GM23338 (cell line): ENCODE measurements around the gene WDR62.

ENCODE experiments used
- CREB1 ChIP-seq: fragments of 250-450 bp; sonication (Bioruptor Pico); IDR thresholded peaks from 2 replicates; pipeline ENCODE4 v1.5.0; 2020; ENCODE audit warnings: low read depth, mild to moderate bottlenecking, moderate library complexity
- EZH2 ChIP-seq: fragments of 200-600 bp; sonication (generic); IDR thresholded peaks from one replicate; pipeline ENCODE4 v1.8.0; 2017; ENCODE audit warnings: antibody characterized with exemption, mild to moderate bottlenecking, low read depth; ENCODE audit not compliant: unreplicated experiment
- EZH2phosphoT487 ChIP-seq: fragments of 200-600 bp; sonication (generic); IDR thresholded peaks from one replicate; pipeline ENCODE4 v1.8.1; 2018; ENCODE audit warnings: antibody characterized with exemption; ENCODE audit not compliant: unreplicated experiment
- JUNB ChIP-seq: IDR thresholded peaks from one replicate; pipeline ENCODE4 v1.6.1; 2016; ENCODE audit warnings: antibody characterized with exemption; ENCODE audit not compliant: unreplicated experiment
- POLR2AphosphoS5 ChIP-seq: IDR thresholded peaks from 2 replicates; pipeline ENCODE4 v1.6.1; 2016; ENCODE audit warnings: antibody characterized with exemption, low read depth
- ZNF114 ChIP-seq: fragments of 250-450 bp; sonication (Bioruptor Pico); IDR thresholded peaks from 2 replicates; pipeline ENCODE4 v1.5.0; 2020; ENCODE audit warnings: mild to moderate bottlenecking, moderate library complexity
- TF ChIP-seq, protein P1 (sequence below), 2 experiments: fragments of 200-600 bp in 1 of 2; sonication (generic) in 1 of 2; conservative IDR thresholded peaks; 2 replicates each; pipeline versions ENCODE4 v1.5.1 to v1.6.1; 2016 to 2017; ENCODE audit warnings: antibody characterized with exemption in 2 of 2, low read depth in 2 of 2, mild to moderate bottlenecking in 2 of 2, moderate library complexity in 1 of 2
- TF ChIP-seq, protein P2 (sequence below): IDR thresholded peaks from 2 replicates; pipeline ENCODE4 v1.6.1; 2016; ENCODE audit warnings: antibody characterized with exemption
- TF ChIP-seq, protein P3 (sequence below): IDR thresholded peaks from one replicate; pipeline ENCODE4 v1.6.1; 2018; ENCODE audit warnings: antibody characterized with exemption; ENCODE audit not compliant: unreplicated experiment

DNA sequence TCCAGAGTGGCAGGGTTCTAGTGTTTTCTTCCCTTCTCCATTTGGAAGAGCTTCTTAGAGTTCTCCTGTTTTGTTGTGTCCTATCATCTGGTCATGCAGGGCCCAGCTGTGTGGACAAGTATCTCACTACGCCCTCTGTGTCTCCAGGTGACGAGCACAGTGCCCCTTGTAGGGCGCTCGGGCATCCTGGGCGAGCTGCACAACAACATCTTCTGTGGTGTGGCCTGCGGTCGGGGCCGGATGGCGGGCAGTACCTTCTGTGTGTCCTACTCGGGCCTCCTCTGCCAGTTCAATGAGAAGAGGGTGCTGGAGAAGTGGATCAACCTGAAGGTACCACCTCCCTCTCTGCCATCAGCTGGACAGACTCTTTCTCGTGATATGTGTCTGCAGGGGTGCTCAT is 13.0 kb downstream of the WDR62 start:
- TF ChIP-seq ZNF114 (CRISPR knock-in tag) (no peak), POLR2AphosphoS5 (no peak), CREB1 (CRISPR knock-in tag) (no peak), JUNB (no peak), EZH2phosphoT487 (no peak), EZH2 (no peak)
- TF ChIP-seq, protein P1, sequence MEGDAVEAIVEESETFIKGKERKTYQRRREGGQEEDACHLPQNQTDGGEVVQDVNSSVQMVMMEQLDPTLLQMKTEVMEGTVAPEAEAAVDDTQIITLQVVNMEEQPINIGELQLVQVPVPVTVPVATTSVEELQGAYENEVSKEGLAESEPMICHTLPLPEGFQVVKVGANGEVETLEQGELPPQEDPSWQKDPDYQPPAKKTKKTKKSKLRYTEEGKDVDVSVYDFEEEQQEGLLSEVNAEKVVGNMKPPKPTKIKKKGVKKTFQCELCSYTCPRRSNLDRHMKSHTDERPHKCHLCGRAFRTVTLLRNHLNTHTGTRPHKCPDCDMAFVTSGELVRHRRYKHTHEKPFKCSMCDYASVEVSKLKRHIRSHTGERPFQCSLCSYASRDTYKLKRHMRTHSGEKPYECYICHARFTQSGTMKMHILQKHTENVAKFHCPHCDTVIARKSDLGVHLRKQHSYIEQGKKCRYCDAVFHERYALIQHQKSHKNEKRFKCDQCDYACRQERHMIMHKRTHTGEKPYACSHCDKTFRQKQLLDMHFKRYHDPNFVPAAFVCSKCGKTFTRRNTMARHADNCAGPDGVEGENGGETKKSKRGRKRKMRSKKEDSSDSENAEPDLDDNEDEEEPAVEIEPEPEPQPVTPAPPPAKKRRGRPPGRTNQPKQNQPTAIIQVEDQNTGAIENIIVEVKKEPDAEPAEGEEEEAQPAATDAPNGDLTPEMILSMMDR (conservative IDR thresholded peaks at IDR 0.05; ENCODE audit: low read depth in 2 of 2), result no peak
- TF ChIP-seq, protein P2, sequence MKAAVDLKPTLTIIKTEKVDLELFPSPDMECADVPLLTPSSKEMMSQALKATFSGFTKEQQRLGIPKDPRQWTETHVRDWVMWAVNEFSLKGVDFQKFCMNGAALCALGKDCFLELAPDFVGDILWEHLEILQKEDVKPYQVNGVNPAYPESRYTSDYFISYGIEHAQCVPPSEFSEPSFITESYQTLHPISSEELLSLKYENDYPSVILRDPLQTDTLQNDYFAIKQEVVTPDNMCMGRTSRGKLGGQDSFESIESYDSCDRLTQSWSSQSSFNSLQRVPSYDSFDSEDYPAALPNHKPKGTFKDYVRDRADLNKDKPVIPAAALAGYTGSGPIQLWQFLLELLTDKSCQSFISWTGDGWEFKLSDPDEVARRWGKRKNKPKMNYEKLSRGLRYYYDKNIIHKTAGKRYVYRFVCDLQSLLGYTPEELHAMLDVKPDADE, result no peak
- TF ChIP-seq, protein P3, sequence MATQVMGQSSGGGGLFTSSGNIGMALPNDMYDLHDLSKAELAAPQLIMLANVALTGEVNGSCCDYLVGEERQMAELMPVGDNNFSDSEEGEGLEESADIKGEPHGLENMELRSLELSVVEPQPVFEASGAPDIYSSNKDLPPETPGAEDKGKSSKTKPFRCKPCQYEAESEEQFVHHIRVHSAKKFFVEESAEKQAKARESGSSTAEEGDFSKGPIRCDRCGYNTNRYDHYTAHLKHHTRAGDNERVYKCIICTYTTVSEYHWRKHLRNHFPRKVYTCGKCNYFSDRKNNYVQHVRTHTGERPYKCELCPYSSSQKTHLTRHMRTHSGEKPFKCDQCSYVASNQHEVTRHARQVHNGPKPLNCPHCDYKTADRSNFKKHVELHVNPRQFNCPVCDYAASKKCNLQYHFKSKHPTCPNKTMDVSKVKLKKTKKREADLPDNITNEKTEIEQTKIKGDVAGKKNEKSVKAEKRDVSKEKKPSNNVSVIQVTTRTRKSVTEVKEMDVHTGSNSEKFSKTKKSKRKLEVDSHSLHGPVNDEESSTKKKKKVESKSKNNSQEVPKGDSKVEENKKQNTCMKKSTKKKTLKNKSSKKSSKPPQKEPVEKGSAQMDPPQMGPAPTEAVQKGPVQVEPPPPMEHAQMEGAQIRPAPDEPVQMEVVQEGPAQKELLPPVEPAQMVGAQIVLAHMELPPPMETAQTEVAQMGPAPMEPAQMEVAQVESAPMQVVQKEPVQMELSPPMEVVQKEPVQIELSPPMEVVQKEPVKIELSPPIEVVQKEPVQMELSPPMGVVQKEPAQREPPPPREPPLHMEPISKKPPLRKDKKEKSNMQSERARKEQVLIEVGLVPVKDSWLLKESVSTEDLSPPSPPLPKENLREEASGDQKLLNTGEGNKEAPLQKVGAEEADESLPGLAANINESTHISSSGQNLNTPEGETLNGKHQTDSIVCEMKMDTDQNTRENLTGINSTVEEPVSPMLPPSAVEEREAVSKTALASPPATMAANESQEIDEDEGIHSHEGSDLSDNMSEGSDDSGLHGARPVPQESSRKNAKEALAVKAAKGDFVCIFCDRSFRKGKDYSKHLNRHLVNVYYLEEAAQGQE, result no peak
